GM18907 (cell line): Measurements from ENCODE around the gene HABP2.

Source experiments
- ATAC-seq: cut with Tn5 transposase; IDR thresholded peaks from one replicate; pipeline ENCODE4 v1.9.1; 2021; ENCODE audit warnings: mild to moderate bottlenecking, moderate library complexity; ENCODE audit not compliant: unreplicated experiment

HABP2 gene

GRCh38 chr10:113554214-113554613, 1.4 kb downstream of the HABP2 start:
- ATAC-seq = no peak

- ATAC-seq = no peak
Observed at GRCh38 chr10:113555245-113555644, 2.4 kb downstream of the HABP2 start.

GRCh38 chr10:113555751-113556150, 2.9 kb downstream of the HABP2 start:
- no peak for ATAC-seq

- no peak for ATAC-seq
Observed at GRCh38 chr10:113557424-113557862, 4.6 kb downstream of the HABP2 start.

GRCh38 chr10:113557903-113558321, 5.1 kb downstream of the HABP2 start:
- no peak for ATAC-seq

- ATAC-seq = no peak
Observed at GRCh38 chr10:113560071-113560470, 7.2 kb downstream of the HABP2 start.

GRCh38 chr10:113561214-113561613, 8.4 kb downstream of the HABP2 start:
- no peak for ATAC-seq

GRCh38 chr10:113562069-113562468, 9.2 kb downstream of the HABP2 start:
- ATAC-seq = no peak

- no peak for ATAC-seq
Observed at GRCh38 chr10:113562704-113563103, 9.9 kb downstream of the HABP2 start.

- ATAC-seq = peak; percentile 97
Observed at GRCh38 chr10:113563306-113564088, 10.6 kb downstream of the HABP2 start.

- no peak for ATAC-seq
Observed at GRCh38 chr10:113565364-113565763, 12.5 kb downstream of the HABP2 start.

GRCh38 chr10:113566888-113567287, 14.0 kb downstream of the HABP2 start:
- no peak for ATAC-seq

- no peak for ATAC-seq
Observed at GRCh38 chr10:113569576-113569975, 16.7 kb downstream of the HABP2 start.

GRCh38 chr10:113572520-113573290, 19.9 kb downstream of the HABP2 start:
- ATAC-seq = no peak

GRCh38 chr10:113573368-113573767, 20.5 kb downstream of the HABP2 start:
- no peak for ATAC-seq

GRCh38 chr10:113576852-113577251, 24.0 kb downstream of the HABP2 start:
- no peak for ATAC-seq

- no peak for ATAC-seq
Observed at GRCh38 chr10:113578773-113579172, 25.9 kb downstream of the HABP2 start.

GRCh38 chr10:113581092-113581491, 28.2 kb downstream of the HABP2 start:
- no peak for ATAC-seq

- no peak for ATAC-seq
Observed at GRCh38 chr10:113583571-113583970, 30.7 kb downstream of the HABP2 start.

- ATAC-seq = no peak
Observed at GRCh38 chr10:113585949-113586348, 33.1 kb downstream of the HABP2 start.

GRCh38 chr10:113589201-113589770, 36.4 kb downstream of the HABP2 start:
- no peak for ATAC-seq

- ATAC-seq = no peak
Observed at GRCh38 chr10:113590581-113590980, 37.7 kb downstream of the HABP2 start.
